ENCODE results near the gene PLAGL1.

- TF ChIP-seq CTCF (IDR thresholded peaks at IDR 0.05) (no peak), EZH2 (IDR thresholded peaks at IDR 0.05; ENCODE audit: borderline replicate concordance, insufficient read depth, low read depth, low read length, poor library complexity, severe bottlenecking) (no peak)
Measured at GRCh38 chr6:144033816-144034735, 26.0 kb upstream of the PLAGL1 start.
